IMR-90 (cell line): ENCODE measurements around the gene STMN1. TPM values are rescaled to one million over a fixed set of nuclear protein-coding genes. Genes with fewer than 3 reads are reported as not detected.

Experiments used
- ATAC-seq: fragments of 200-7000 bp; cut with Tn5 transposase; 2 replicates; pipeline ENCODE4 v1.9.1; 2020; ENCODE audit warnings: low read depth, mild to moderate bottlenecking, moderate library complexity
- BruUV-seq: library from RNA; stranded (reverse); fragments of 400-500 nt; replicated peaks from 2 replicates; lab custom pipeline; 2021; lab: Mats Ljungman, UMichigan
- CTCF ChIA-PET: fragments of 300-600 bp; formaldehyde crosslinking; extraction: SDS; loops from one replicate; lab custom pipeline; 2021; ENCODE audit warnings: antibody characterized with exemption; lab: Yijun Ruan, JAX
- POLR2A ChIA-PET: fragments of 300-600 bp; sonication (Branson Sonifier 250); formaldehyde crosslinking; loops from one replicate; lab custom pipeline; 2022; ENCODE audit warnings: antibody characterized with exemption; ENCODE audit not compliant: unreplicated experiment; lab: Charles Lee
- DNase-seq: peaks from one replicate; pipeline ENCODE4 v3.0.0; 2013
- H2AFZ ChIP-seq: replicated peaks from 2 replicates; pipeline ENCODE3; 2013; ENCODE audit warnings: low read length, mild to moderate bottlenecking; ENCODE audit not compliant: poor library complexity
- H2AK5ac ChIP-seq: 2 replicates; pipeline ENCODE4 v1.6.1; 2013; ENCODE audit warnings: low read depth, low read length, inconsistent platforms
- H2AK9ac ChIP-seq: replicated peaks from 2 replicates; pipeline ENCODE3; 2013; ENCODE audit warnings: mild to moderate bottlenecking, low read depth, low read length, moderate library complexity; ENCODE audit not compliant: poor library complexity
- H2BK120ac ChIP-seq: 2 replicates; pipeline ENCODE4 v1.6.1; 2013; ENCODE audit warnings: low read depth, low read length, inconsistent platforms
- H2BK15ac ChIP-seq: 3 replicates; pipeline ENCODE4 v1.6.1; 2013; ENCODE audit warnings: low read depth, low read length, inconsistent platforms
- H2BK20ac ChIP-seq: 2 replicates; pipeline ENCODE4 v1.6.1; 2013; ENCODE audit warnings: low read depth, mild to moderate bottlenecking, inconsistent platforms, low read length, moderate library complexity
- H2BK5ac ChIP-seq: 2 replicates; pipeline ENCODE4 v1.6.1; 2013; ENCODE audit warnings: mild to moderate bottlenecking, low read depth, low read length, inconsistent platforms; ENCODE audit not compliant: poor library complexity, severe bottlenecking
- H3K14ac ChIP-seq: replicated peaks from 2 replicates; pipeline ENCODE4 v1.6.1; 2013; ENCODE audit warnings: low read depth, low read length, inconsistent platforms
- H3K18ac ChIP-seq: 2 replicates; pipeline ENCODE4 v1.6.1; 2013; ENCODE audit warnings: low read depth, low read length, control low read depth
- H3K23ac ChIP-seq: 2 replicates; pipeline ENCODE4 v1.6.1; 2013; ENCODE audit warnings: low read depth, low read length, inconsistent platforms
- H3K27ac ChIP-seq: 2 replicates; pipeline ENCODE4 v1.5.1; 2013; ENCODE audit warnings: mild to moderate bottlenecking, control low read depth, low read length; ENCODE audit not compliant: insufficient read depth
- H3K27me3 ChIP-seq: 2 replicates; pipeline ENCODE4 v1.6.1; 2013; ENCODE audit warnings: low read length; ENCODE audit not compliant: control insufficient read depth, insufficient read depth
- H3K36me3 ChIP-seq: 2 replicates; pipeline ENCODE4 v1.6.1; 2013; ENCODE audit warnings: low read length, mixed read lengths; ENCODE audit not compliant: control insufficient read depth, insufficient read depth
- H3K4ac ChIP-seq: 2 replicates; pipeline ENCODE4 v1.6.1; 2013; ENCODE audit warnings: low read depth, low read length, inconsistent platforms
- H3K4me1 ChIP-seq: 2 replicates; pipeline ENCODE4 v1.6.1; 2013; ENCODE audit warnings: low read length, mixed read lengths; ENCODE audit not compliant: control insufficient read depth, insufficient read depth
- H3K4me2 ChIP-seq: 2 replicates; pipeline ENCODE4 v1.6.1; 2013; ENCODE audit warnings: low read depth, mild to moderate bottlenecking, control low read depth, low read length, moderate library complexity
- H3K4me3 ChIP-seq: 2 replicates; pipeline ENCODE4 v1.5.1; 2013; ENCODE audit warnings: low read depth, mild to moderate bottlenecking, control low read depth, low read length, moderate library complexity; ENCODE audit not compliant: insufficient read depth
- H3K56ac ChIP-seq: 2 replicates; pipeline ENCODE4 v1.6.1; 2013; ENCODE audit warnings: low read length, inconsistent platforms; ENCODE audit not compliant: insufficient read depth; ENCODE audit errors: extremely low read depth
- H3K79me1 ChIP-seq, 2 experiments: 2 replicates each; pipeline ENCODE4 v1.6.1; 2013; ENCODE audit warnings: low read length in 2 of 2, inconsistent platforms in 1 of 2, low read depth in 1 of 2
- H3K9ac ChIP-seq: 2 replicates; pipeline ENCODE4 v1.6.1; 2013; ENCODE audit warnings: low read depth, low read length, control low read depth
- H3K9me1 ChIP-seq: 2 replicates; pipeline ENCODE4 v1.6.1; 2013; ENCODE audit warnings: low read length, inconsistent platforms; ENCODE audit not compliant: insufficient read depth
- H3K9me3 ChIP-seq: 2 replicates; pipeline ENCODE4 v1.6.1; 2013; ENCODE audit warnings: low read length; ENCODE audit not compliant: control insufficient read depth, insufficient read depth
- H4K20me1 ChIP-seq: 2 replicates; pipeline ENCODE4 v1.6.1; 2013; ENCODE audit warnings: low read length, inconsistent platforms; ENCODE audit not compliant: insufficient read depth
- H4K5ac ChIP-seq: 2 replicates; pipeline ENCODE4 v1.6.1; 2013; ENCODE audit warnings: mild to moderate bottlenecking, low read depth, low read length, control low read depth
- H4K8ac ChIP-seq, 2 experiments: 2 replicates each; pipeline ENCODE4 v1.6.1; 2013; ENCODE audit warnings: low read depth in 2 of 2, low read length in 2 of 2, control low read depth in 1 of 2, inconsistent platforms in 1 of 2
- H4K91ac ChIP-seq: 2 replicates; pipeline ENCODE4 v1.6.1; 2013; ENCODE audit warnings: low read depth, low read length, inconsistent platforms; ENCODE audit not compliant: insufficient read depth
- BHLHE40 ChIP-seq: fragments of 150-350 bp; IDR thresholded peaks from 2 replicates; pipeline ENCODE4 v1.6.1; 2016; ENCODE audit warnings: mild to moderate bottlenecking, low read depth, low read length
- CEBPB ChIP-seq: IDR thresholded peaks from 2 replicates; pipeline ENCODE4 v1.6.1; 2012; ENCODE audit warnings: low read depth, low read length, improper control_type of control experiment
- CHD1 ChIP-seq: IDR thresholded peaks from 2 replicates; pipeline ENCODE4 v1.6.1; 2012; ENCODE audit warnings: low read depth, low read length, improper control_type of control experiment
- CTCF ChIP-seq: conservative IDR thresholded peaks from 2 replicates; pipeline ENCODE4 v1.5.1; 2012; ENCODE audit warnings: mild to moderate bottlenecking, low read depth, low read length, improper control_type of control experiment
- ELK1 ChIP-seq: fragments of 150-350 bp; IDR thresholded peaks from 2 replicates; pipeline ENCODE4 v1.6.1; 2016; ENCODE audit warnings: low read depth, mild to moderate bottlenecking, low read length, moderate library complexity, borderline replicate concordance
- FOS ChIP-seq: fragments of 150-350 bp; IDR thresholded peaks from 2 replicates; pipeline ENCODE4 v1.6.1; 2016; ENCODE audit warnings: low read depth, low read length
- MXI1 ChIP-seq: IDR thresholded peaks from 2 replicates; pipeline ENCODE4 v1.6.1; 2012; ENCODE audit warnings: low read depth, mild to moderate bottlenecking, low read length, moderate library complexity, borderline replicate concordance
- NFE2L2 ChIP-seq: fragments of 150-350 bp; IDR thresholded peaks from 2 replicates; pipeline ENCODE4 v1.6.1; 2016; ENCODE audit warnings: low read depth, mild to moderate bottlenecking, low read length
- RCOR1 ChIP-seq: IDR thresholded peaks from 2 replicates; pipeline ENCODE4 v1.6.1; 2012; ENCODE audit warnings: mild to moderate bottlenecking, low read length, improper control_type of control experiment; ENCODE audit not compliant: insufficient replicate concordance
- SMC3 ChIP-seq: fragments of 150-350 bp; IDR thresholded peaks from 2 replicates; pipeline ENCODE4 v1.6.1; 2016; ENCODE audit warnings: low read depth, mild to moderate bottlenecking, antibody characterized with exemption, low read length, moderate library complexity
- USF2 ChIP-seq: fragments of 150-350 bp; IDR thresholded peaks from 2 replicates; pipeline ENCODE4 v1.6.1; 2017; ENCODE audit warnings: mild to moderate bottlenecking, antibody characterized with exemption, low read length, low read depth
- WGBS, 2 experiments: methylation state at CpG; one replicate each; pipeline versions ENCODE4 v1.1.5 to v1.1.7; 2013; ENCODE audit warnings: missing lambda C conversion rate in 2 of 2; ENCODE audit not compliant: insufficient read length in 1 of 2; ENCODE audit errors: extremely low coverage in 2 of 2; 5-methylcytosine and 5-hydroxymethylcytosine counted together
- dilution Hi-C: fragments of 300-500 bp; cut with HindIII; formaldehyde crosslinking; loops from one replicate; pipeline ENCODE4 v1.14.3; 2018; ENCODE audit warnings: low sequenced_read_pairs; ENCODE audit not compliant: unreplicated experiment
- in situ Hi-C: fragments of 300-500 bp; cut with MboI; formaldehyde crosslinking; loops from 3 replicates; pipeline ENCODE4 v1.14.3; 2019; ENCODE audit warnings: low sequenced_read_pairs, inconsistent platforms, mixed read lengths
- intact Hi-C: fragments of 100-400 bp; cut with micrococcal nuclease; formaldehyde crosslinking; loops from 2 replicates; pipeline ENCODE4 v1.10.0; 2022
- polyA plus RNA-seq, 3 experiments: library from polyadenylated mRNA; depleted of rRNA; stranded (reverse); fragments of >200 nt; gene quantifications; 2 replicates each; pipeline ENCODE4 v1.2.3, GENCODE V29; 2012; ENCODE audit warnings: low replicate concordance in 1 of 3
- total RNA-seq: library from RNA; depleted of rRNA; stranded (reverse); fragments of >200 nt; gene quantifications from 2 replicates; pipeline ENCODE4 v1.2.3, GENCODE V29; 2012

Gene STMN1
- total and polyA plus RNA-seq, 2 of the 4 experiments (the other 2 are of a cell fraction), result 93.0 to 273 TPM

- dilution Hi-C loops, result no loop called here
- Histone ChIP-seq H3K18ac (no peak overlapping the region), H3K9me3 (no peaks in the 10 kb centered on the region), H3K14ac (no peak overlapping the region), H4K20me1 (no peaks in the 10 kb centered on the region), H3K4me1 (no peaks in the 10 kb centered on the region), H2AK5ac (no peak overlapping the region), H2BK5ac (no peak overlapping the region), H4K5ac (no peak overlapping the region), H4K8ac (no peak overlapping the region), H2AFZ (no peak overlapping the region), H3K9ac (no peak overlapping the region), H3K4me3 (no peak overlapping the region), H3K4ac (no peak overlapping the region), H3K9me1 (no peaks in the 10 kb centered on the region), H3K36me3 (no peaks in the 10 kb centered on the region), H3K23ac (no peak overlapping the region), H3K27ac (no peak overlapping the region), H3K27me3 (peaks cover 21% of the 10 kb centered on the region), H2BK20ac (no peak overlapping the region), H2BK15ac (no peak overlapping the region), H3K4me2 (no peak overlapping the region), H3K56ac (no peak overlapping the region), H3K79me1 (no peaks in the 10 kb centered on the region), H2AK9ac (no peak overlapping the region), H2BK120ac (no peak overlapping the region), H4K91ac (no peak overlapping the region)
- no TSS peak for BruUV-seq
- TF ChIP-seq FOS (no peak), CEBPB (no peak), ELK1 (no peak), USF2 (no peak), CHD1 (no peak), CTCF (no peak), RCOR1 (no peak), NFE2L2 (no peak), SMC3 (no peak), MXI1 (no peak), BHLHE40 (no peak)
- DNase-seq (no peak), ATAC-seq (no peak)
- POLR2A ChIA-PET, result no interaction called here
- in situ Hi-C loops, result no loop called here
- intact Hi-C loops, result no loop called here
- no CpG with 5 or more reads among the region's 5 CpGs for WGBS, 2 experiments
- CTCF ChIA-PET, result no interaction called here
Observed at GRCh38 chr1:25932321-25932720, 26.1 kb upstream of the STMN1 start.
